Islet of Langerhans (tissue), 1 donor: ENCODE results near the gene DYRK4.

Experiments used
- FAIRE-seq: peaks from one replicate; lab custom pipeline; 2011; peaks lifted over from hg19 to GRCh38; lab: Jason Lieb, UNC

DYRK4 gene

DNA sequence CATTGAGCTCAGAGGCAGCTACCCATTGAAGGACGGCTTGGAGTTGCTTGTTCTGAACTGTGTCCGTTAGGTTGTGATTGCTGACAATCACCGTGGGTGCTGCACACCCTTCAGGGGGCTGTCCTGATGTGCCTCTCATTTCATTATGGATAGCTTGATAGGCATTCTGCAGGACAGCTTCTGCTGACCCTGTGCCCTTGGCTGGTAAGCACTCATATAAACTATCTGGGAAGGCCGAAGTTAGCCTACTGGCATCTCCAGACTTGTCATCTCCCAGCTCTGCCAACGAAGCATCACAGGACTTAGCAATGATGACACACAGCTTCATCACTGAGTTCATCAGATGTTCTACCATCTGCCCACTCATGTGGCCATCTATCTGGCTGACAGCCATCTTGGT is 64.5 kb downstream of the DYRK4 start:
- FAIRE-seq = no peak

DNA sequence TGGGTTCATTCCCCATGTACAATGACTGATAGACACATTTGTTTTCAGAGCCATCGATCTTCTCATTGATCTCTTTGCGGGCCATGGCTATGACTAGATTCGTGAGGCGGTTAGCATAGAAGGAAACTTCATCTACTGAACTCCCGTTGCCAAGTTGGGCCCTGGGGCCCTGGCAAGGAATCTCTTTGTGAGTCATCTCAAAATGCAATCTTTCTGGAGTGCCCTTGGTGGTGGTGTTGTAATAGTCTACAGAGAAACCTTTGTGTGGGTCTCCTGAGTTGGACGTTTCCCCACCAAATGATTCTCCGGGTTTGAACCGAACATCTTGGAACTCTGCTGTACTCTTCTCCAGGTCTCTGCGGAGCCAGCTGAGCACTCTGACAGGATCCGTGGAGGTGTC is 66.4 kb downstream of the DYRK4 start:
- no peak for FAIRE-seq

DNA sequence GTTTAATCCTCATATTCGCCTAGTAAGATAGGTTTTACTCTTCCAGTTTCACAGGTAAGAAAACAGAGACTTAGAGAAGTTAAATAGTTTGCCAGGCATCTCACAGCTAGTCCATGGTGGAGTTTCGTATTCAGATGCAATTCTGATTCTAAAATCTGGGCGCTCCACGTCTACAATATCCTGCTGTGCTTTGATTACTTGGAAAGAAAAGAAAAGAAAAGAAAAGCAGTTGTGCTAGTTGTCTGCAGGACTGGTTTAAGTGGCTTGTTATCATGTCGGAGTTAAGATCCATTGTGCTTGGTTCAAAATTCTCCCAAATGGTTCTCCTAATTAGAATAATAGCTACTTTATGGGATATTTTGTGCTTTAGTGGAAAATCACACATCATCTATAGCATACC is 68.3 kb downstream of the DYRK4 start:
- FAIRE-seq = no peak

DNA sequence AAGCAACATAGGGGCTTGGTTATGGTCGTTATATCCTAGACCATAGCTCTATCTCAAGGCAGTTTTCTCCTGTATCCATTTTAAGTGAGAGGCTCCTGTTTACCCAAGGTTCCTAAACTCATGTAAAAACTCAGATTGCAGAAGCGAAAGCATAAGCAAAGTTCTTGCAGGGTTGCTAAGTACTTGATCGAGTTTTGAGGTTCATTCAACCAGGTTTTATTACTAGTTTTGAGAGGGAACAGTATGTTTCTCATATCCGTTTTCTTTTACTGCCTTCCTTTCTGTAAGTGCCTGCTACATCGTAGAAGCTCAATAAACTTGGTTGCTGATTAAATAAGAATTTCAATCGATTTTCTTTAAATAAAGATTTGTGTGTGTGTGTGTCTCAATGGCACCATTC is 81.7 kb downstream of the DYRK4 start:
- FAIRE-seq = no peak

DNA sequence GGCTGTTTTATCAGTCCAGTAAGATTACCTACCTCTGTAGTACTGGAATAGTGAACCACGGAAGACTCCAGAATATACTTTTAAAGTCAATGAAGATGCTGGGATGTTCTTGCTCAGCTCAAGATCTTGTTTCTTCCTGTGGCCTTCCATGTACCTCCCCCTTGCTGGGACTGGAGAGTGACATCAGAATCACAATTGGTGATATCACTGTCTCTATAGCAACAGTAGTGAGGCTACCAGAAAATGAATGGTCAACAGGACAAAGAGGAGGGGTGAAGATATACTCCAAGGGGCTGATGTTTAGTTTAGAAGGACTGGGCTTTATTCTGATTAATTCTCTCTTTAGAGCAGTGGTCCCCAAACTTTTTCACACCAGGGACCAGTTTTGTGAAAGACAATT is 83.0 kb downstream of the DYRK4 start:
- FAIRE-seq = no peak

DNA sequence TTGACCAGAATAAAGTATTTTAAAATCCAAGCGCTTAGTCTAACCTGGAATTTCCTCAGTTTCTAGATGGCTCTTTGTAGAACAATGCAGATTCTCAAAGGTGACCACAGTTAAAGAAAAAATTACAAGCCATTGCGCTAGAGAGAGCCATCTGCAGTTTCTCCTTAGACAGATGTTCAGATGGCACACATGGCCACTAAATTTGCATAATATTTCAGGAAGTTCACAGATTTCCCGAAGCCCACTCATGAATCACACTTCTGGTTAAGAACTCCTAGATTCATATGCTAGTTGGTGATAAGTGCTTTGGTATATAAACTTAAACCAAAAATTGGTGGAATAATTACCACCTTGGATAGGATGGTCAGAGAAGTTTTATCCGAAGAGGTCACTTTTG is 86.1 kb downstream of the DYRK4 start:
- peak; percentile 83 for FAIRE-seq

DNA sequence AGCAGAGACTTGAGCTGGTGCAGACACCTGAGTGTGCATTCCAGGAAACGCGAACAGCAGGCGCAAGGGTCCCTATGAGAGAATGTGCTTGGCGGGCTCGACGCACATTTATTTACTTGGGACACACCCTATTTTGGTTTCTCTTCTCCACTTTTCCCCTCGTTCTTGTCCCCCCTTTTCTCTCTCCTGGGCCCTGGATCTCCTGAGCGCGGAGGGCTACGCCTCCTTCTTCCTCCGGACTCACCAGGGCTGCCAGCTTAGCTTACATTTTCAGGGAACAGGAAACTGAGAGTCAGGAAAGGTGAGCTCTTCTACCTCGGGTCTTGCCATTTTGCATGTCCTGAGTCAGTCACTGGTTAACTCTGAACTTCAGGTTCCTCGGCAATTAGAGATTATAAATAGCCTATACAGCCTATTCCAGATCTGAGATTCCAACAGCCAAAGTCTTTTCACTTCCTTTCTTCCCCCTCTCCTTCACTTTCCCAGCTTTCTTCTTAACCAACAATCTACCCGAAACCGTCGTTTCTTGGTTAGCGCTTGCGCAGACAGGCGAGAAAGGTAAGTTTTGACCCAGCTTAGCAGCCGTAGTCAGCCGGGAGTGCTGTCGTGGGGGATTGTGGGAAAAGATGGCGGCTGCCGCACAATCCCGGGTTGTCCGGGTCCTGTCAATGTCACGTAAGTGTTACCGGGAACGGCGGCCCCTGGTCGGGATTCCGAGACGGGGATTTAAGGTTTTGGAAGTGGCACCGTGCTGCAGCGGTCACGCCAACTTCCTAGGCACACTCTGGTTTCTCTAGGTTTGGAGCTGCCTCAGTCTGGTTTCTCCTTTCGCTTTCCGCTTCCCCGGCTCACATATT is 86.7 kb downstream of the DYRK4 start, which contains the start of the genes AKAP3 and NDUFA9:
AKAP3 (minus strand) TSS at position 551 of the 857 bp plus-strand sequence. CDS start 10,855 bp downstream, outside the sequence.
NDUFA9 (plus strand) TSS at position 614 of the 857 bp plus-strand sequence; CDS start at position 627, 13 bp downstream.
- peak; percentile 95 for FAIRE-seq

DNA sequence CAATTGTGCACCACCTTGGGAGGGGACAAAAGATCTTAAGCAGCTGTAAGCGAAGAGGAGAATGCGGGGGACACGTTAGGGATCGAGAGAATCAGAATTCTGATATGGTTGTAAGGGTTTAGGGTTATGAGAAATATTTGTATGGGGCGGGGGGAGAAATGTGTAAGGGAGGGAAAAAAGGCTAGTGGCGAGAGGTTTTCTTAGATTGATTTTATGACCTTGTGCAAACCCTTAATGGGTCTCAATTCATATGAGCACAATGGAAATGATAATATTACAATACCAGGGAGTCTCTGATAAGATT is 87.3 kb downstream of the DYRK4 start:
- FAIRE-seq = no peak

DNA sequence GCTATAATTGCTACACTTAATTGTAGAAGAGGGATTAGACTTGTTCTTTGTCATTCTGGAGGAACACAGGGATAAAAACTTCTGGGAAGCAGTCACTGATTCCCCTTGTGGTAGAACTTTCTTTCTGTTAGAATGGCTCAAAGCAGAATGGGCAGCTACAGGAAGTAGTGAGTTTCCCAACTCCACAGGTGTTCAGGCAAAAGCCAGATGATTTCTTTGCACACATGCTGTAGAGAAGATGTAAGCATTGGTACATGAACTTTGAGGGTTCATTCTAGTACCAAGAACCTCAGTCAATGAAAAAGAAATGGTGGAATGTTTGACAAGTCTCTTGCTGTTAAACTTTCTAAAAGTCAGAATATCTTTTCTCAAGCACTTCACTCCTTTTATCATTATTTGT is 91.2 kb downstream of the DYRK4 start:
- FAIRE-seq = no peak

DNA sequence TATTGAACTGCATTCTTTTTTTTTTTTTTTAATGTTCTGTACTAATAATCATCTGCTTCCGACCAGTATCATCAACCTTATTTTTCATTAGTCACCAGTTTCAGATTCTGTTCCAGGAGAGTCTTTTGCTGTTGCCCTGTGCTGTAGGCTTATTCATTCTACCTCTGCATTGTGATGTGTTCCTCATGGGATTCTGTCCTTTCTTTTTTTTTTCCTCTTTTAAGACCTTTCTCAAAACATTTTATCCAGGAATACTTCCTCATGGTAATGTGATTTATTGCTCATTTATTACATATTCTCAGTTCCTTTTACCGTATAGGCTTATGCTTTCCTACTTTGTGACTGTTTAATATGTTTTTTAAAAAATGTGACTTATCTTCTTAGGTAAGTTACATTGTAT is 91.7 kb downstream of the DYRK4 start:
- no peak for FAIRE-seq
